Stimulated activated CD8-positive, alpha-beta memory T cell treated with anti-CD3 and anti-CD28 coated beads, Interleukin-12 subunit alpha, Interleukin-12 subunit beta, amount 100 ng/mL, for 24 hours (primary cell): ENCODE data around the gene PASK.
"Not testable (repeated sequence)": the region's sequence is repeated elsewhere in the genome, so short reads cannot be mapped to it uniquely, and the experiment has no call there.

Experiments used
- DNase-seq: peaks from one replicate; pipeline ENCODE4 v3.0.0-alpha.2; 2020; ENCODE audit errors: extremely low read depth

Gene PASK

GRCh38 chr2:241148891-241149674 lies at the start of gene PASK:
PASK (minus strand) TSS chr2:241149472; CDS start chr2:241143032, 6,440 bp downstream.
- DNase-seq: peak; percentile 82

- no peak for DNase-seq
These were observed 49.4 kb upstream of the PASK start for GRCh38 chr2:241198381-241199279.

- DNase-seq: no peak
These were observed 48.7 kb upstream of the PASK start for GRCh38 chr2:241197947-241198346.

GRCh38 chr2:241197246-241197645 lies 48.0 kb upstream of the PASK start:
- DNase-seq: not testable (repeated sequence)

GRCh38 chr2:241195506-241196130 lies 46.3 kb upstream of the PASK start:
- no peak for DNase-seq

- no peak for DNase-seq
These were observed 45.5 kb upstream of the PASK start for GRCh38 chr2:241194811-241195210.

GRCh38 chr2:241193271-241193670 lies 44.0 kb upstream of the PASK start:
- no peak for DNase-seq

- no peak for DNase-seq
These were observed 41.8 kb upstream of the PASK start for GRCh38 chr2:241191081-241191480.

GRCh38 chr2:241190291-241190981 lies 41.2 kb upstream of the PASK start:
- DNase-seq: no peak

- no peak for DNase-seq
These were observed 40.6 kb upstream of the PASK start for GRCh38 chr2:241189856-241190201.

- no peak for DNase-seq
These were observed 40.0 kb upstream of the PASK start for GRCh38 chr2:241189093-241189855.

- no peak for DNase-seq
These were observed 39.3 kb upstream of the PASK start, which contains the start of gene ANO7 for GRCh38 chr2:241188361-241189092. ANO7 (plus strand) TSS chr2:241188677; CDS start chr2:241190064, 1,387 bp downstream.

GRCh38 chr2:241187918-241188234 lies 38.6 kb upstream of the PASK start:
- no peak for DNase-seq

- no peak for DNase-seq
These were observed 38.0 kb upstream of the PASK start for GRCh38 chr2:241187101-241187917.

- DNase-seq: no peak
These were observed 36.7 kb upstream of the PASK start for GRCh38 chr2:241185961-241186360.

GRCh38 chr2:241184901-241185300 lies 35.6 kb upstream of the PASK start:
- no peak for DNase-seq

- no peak for DNase-seq
These were observed 33.9 kb upstream of the PASK start for GRCh38 chr2:241183221-241183620.

- DNase-seq: no peak
These were observed 33.4 kb upstream of the PASK start for GRCh38 chr2:241182531-241183133.

- no peak for DNase-seq
These were observed 32.9 kb upstream of the PASK start for GRCh38 chr2:241182126-241182525.
